T-helper 1 cell treated with Interleukin-12 subunit alpha and Interleukin-12 subunit beta and Interleukin-4 antibody, amounts not matched to agents 30 ng/mL and 1 ng/mL, for 36 hours (primary cell): ENCODE data around the gene TMEM63C. TPM values are rescaled to one million over a fixed set of nuclear protein-coding genes. Genes with fewer than 3 reads are reported as not detected.
"Not testable (repeated sequence)": the region's sequence is repeated elsewhere in the genome, so short reads cannot be mapped to it uniquely, and the experiment has no call there.

Source experiments
- intact Hi-C: fragments of 100-400 bp; cut with micrococcal nuclease; formaldehyde crosslinking; loops from one replicate; pipeline ENCODE4 v1.15.1; 2024
- total RNA-seq: library from RNA; stranded (reverse); gene quantifications from 2 replicates; pipeline ENCODE4 v1.2.3, GENCODE V29; 2022

TMEM63C gene
- total RNA-seq, 1 donor from 2014 or later, result 0.27 TPM

GRCh38 chr14:77275041-77275580, 93.5 kb downstream of the TMEM63C start:
- intact Hi-C loops, result no loop called here

DNA sequence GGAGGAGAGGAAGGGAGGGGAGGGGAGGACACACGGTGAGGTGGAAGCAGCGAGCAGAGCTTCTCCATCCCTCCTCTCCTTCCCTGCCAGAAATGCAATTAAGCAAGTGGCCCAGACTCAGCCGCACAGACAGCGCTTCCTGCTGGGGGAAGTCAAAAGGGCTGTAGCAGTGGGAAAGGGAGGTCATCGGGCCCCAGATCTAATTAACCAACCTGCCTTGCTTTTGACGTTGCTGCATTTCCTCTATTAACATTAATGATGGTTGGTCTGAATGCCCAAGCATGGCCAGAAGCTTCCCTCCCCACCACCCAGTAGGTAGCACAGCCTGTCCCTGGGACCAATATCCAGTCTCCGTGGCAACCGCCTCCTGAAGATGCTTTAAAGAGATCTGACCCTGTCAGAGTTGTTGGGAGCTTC, 94.0 kb downstream of the TMEM63C start:
- intact Hi-C loops, result no loop called here

- intact Hi-C loops, result no loop called here
Observed at GRCh38 chr14:77276295-77276935, 94.8 kb downstream of the TMEM63C start.

DNA sequence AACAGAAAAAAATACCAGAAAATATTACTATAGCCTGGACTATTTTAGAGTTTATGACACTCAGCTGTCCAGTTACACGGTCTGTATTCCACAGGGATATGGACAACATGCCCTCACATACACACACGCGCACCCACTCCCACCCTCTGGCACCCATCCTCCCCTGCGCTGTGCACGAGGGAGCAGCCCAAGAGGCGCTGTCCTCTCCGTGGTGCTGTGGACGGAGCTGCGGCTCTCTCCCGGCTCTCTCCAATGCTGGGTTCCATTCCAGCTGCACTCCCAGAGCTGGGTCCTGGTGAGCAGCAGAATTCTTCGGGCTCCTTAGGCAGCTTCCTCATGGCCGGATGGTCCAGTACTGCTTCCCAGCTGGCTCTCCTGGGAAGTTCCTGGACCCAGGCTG, 95.4 kb downstream of the TMEM63C start:
- intact Hi-C loops, result no loop called here

DNA sequence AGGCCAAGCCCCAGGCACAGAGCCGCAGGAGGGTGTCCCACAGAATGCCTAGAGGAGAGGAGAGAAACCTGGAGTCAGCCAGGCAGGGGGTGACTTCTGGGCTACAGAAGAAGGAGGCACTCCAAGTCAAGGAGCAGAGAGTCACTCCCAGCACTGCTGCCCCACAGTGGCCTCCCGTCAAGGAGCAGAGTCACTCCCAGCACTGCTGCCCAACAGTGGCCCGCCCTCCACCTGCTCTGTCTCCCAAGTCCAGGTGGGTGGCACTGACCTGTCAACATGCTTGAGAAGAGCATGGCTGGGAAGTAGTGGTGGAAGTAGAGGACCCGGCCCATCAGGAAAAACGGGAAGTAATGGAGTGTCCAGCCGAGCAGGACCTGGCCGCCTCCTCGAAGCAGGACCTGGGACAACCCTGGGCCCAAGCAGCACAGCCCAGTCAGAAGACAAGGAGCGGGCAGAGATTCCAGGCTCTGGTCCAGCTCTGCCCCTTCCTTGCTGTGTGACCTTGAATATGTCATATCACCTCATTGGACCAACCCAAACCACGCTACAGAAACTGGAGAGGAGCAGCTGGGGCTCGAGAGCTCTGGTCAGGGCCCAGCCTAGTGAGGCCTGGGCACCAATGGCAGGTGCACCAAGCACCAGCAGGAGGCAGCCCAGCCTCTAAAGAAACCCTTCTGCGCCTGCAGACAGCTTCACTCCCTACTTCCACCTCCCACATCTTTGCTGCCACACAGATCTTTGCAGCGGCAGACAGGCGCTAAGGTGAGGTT, 97.0 kb downstream of the TMEM63C start:
- intact Hi-C loops, result no loop called here

- intact Hi-C loops, result no loop called here
Observed at GRCh38 chr14:77279719-77280118, 98.1 kb downstream of the TMEM63C start.

- intact Hi-C loops, result not testable (repeated sequence)
Observed at GRCh38 chr14:77280921-77281320, 99.3 kb downstream of the TMEM63C start.

DNA sequence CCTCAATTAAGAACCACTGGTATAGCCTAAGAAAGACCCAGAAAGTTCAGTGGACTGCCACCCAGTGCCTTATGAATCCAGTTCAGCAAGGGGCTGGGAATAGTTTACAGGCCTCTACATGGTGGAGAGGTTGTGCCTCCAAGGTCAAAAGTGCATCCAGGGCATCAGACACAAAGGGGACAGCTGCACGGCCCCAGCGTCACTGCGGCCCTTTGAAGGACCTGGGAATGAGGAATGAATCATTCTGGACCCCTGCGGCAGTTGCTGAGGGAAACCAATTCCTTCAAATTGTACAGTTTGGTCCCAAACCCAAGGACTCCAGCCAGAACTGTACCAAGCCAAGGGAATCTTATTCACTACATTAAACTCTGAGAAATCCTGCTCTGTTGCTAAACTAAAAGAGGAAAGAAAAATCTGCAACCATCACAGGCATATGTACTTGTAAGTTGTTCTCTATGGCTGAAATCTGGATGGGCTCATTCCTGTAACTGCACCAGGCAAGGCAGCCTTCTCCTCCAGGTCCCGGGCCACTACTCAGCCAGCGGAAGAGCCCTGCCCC, 100.3 kb downstream of the TMEM63C start:
- intact Hi-C loops, result no loop called here

- intact Hi-C loops, result no loop called here
Observed at GRCh38 chr14:77284066-77284465, 102.5 kb downstream of the TMEM63C start.

- intact Hi-C loops, result no loop called here
Observed at GRCh38 chr14:77284466-77284865, 102.9 kb downstream of the TMEM63C start.

- intact Hi-C loops, result no loop called here
Observed at GRCh38 chr14:77286576-77286975, 105.0 kb downstream of the TMEM63C start.

- intact Hi-C loops, result no loop called here
Observed at GRCh38 chr14:77290705-77291104, 109.1 kb downstream of the TMEM63C start.

DNA sequence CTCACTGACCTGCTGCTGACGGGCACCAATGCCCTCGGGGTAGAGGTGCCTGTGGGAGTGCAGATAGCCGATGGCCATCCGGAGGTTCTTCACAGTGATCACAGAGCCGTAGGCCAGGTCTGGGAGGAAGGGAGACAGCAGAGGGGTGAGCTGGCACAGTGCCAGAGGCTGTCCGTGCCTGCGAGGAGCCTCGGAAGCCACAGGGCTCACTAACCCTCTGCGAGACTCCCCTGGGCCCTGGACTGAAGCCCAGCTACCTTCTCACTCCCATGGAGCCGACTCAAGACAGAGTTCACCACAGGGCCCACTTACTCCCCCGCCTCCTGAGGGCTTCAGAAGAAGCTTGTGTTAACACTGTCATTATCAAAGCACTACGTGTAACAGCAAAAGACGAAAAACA, 114.6 kb downstream of the TMEM63C start:
- intact Hi-C loops, result no loop called here

DNA sequence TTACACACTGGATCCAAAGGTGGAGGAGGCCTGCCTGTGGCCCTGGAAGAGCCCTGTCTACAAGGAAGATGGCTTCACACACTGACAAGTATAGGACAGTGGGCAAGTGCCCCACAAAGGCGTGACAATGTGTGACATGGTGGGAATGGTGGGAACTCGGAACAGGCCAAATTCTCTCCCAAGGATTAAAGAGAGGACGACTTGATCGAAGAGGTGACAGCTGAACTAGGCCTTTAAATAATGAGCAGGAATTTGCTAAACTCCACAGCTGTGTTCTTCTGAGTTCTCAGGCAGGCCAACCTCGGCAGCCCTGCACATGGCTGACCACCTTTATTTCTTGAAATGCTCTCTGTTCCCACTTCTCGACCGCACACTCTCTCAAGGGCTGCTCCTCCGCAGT, 115.3 kb downstream of the TMEM63C start:
- intact Hi-C loops, result no loop called here

DNA sequence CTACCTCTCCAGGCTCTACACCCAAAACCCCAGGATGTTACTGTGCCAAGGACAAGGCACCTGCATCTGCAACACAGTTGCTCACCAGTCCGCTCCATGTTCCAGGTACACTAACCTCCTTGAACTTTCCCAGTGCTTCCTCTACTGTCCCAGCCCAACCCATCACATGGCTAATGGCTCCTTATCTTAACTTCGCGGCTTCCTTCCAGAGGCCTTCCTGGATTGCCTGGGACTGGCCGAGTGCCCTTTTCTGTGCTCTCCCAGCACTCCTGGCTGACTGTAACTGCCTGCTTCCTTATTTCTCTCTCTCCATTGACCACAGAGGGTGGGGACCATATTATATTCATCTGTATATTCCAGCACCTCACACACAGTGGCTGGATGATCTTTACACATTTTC, 118.2 kb downstream of the TMEM63C start:
- intact Hi-C loops, result loop anchor here (5.0 kb wide), 1 partner anchor 318 kb away; the partner anchor contains the start of gene SPTLC2

- intact Hi-C loops, result loop anchor here (1.0 to 5.0 kb wide), 3 partner anchors 15 to 316 kb away; partner anchors contain the start of gene SPTLC2
Observed at GRCh38 chr14:77301103-77301502, 119.5 kb downstream of the TMEM63C start.

DNA sequence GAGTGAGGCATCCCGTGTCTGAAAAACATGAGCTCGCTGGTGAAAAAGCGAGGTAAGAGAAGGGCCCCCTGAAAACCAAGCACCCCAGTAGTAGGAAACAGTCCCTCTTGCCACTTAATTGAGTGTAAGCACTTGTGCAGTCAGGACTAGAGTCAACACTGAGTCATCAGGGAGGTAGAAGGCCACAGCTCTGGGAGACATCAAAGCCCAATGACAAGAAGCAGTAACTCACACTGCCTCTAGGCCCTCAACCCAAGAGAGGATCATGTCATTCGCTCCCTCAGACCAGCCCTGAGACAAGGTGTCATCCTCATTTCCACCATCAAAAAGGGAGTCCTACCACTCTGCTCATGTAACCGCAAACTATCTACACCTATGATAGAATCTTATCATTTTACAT, 121.3 kb downstream of the TMEM63C start:
- intact Hi-C loops, result loop anchor here (1.0 to 5.0 kb wide), 6 partner anchors 18 to 458 kb away; partner anchors contain the start of genes CIPC, GSTZ1, SNW1 and SPTLC2

DNA sequence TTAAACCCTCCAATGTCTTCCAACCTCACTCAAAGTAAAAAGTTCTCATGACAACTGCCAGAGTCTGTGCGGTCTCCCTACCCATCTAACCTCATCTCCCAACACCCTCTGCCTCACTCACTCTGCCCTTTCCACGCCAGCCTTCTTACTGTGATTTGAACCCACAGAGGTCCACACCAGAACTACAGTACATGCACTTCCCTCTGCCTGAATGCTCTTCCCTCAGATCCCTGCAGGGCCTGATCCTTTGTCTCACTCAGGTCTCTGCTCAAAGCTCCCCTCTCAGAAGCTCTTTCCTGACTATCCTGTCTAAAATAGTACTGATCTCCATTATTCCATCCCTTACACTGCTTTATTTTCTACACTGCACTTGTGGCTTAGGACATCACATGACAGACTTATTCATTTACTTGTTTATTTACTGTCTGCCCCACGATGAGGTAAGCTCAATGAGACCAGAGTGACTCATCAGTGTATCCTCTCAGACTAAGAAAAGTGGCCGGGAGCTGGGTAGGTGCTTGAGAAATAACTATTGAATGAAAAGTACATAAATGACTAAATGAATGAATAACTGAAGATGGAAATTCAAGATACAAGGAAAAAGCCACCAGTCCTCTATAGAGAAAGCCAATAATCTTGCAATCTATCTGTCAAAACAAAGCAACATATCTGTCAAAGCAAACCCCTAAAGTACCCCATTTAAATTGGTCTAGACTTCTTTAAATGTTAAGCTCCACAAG, 122.0 kb downstream of the TMEM63C start:
- intact Hi-C loops, result loop anchor here (1.0 to 5.0 kb wide), 6 partner anchors 18 to 458 kb away; partner anchors contain the start of genes CIPC, GSTZ1, SNW1 and SPTLC2

- intact Hi-C loops, result no loop called here
Observed at GRCh38 chr14:77305696-77306095, 124.1 kb downstream of the TMEM63C start.

DNA sequence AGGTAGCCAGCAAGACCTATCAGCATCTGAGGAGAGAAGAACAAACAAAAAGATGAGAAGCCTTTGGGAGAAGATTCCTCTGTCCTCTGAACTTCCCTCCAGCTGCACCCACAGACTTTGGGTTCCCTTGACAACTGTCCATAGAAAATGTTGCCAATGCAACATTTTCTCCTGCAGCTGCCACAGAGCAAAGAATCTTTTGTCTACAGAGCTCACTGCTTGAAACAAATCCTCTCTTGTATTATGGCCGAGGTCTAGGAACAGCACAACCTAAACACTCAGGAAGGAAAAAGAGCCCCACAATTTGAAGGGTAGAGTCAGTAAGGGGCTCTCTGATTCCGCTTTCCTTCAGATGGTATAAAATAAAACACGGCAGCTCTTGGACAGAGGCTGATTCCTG, 124.8 kb downstream of the TMEM63C start:
- intact Hi-C loops, result no loop called here

DNA sequence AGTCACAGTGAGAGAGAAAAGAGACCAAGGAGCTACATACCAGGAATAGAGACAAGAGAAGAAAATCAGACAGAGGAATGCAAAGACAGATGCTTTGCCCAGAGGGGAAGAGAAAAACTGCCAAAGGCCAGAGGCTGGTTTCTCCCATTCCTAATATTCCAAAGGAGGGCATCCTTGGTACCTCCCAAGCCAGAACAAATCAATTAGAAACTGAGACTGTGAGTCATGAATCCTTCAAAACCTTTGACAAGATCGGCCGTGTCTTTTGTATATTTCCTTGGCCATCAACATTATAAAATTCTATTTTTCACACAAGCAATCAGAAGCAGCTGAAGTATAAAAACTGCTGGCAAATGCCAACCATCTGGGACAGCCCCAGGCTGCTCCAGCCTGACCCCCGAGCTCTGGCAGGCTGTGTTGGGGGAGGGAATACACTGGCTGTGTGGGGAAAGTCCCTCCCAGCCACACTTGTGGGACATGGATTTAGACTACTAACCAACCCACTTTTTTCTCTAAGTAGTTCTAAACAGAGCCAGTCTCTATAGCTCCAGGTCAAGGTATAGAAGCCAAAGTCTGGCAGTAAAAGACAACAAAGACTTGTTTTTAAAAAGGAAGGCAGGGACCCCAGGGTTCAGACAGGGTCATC, 125.4 kb downstream of the TMEM63C start:
- intact Hi-C loops, result no loop called here
